Common myeloid progenitor, CD34-positive (primary cell): ENCODE measurements around the gene FGFR1OP2. TPM values are rescaled to one million over a fixed set of nuclear protein-coding genes. Genes with fewer than 3 reads are reported as not detected.
A peak's percentile ranks its signal among the peaks of the same experiment; 100 is the strongest.
"Not testable (repeated sequence)": the region's sequence is repeated elsewhere in the genome, so short reads cannot be mapped to it uniquely, and the experiment has no call there.

Experiments used
- CTCF ChIA-PET: fragments of 350-600 bp; sonication (Branson Sonifier 250); formaldehyde crosslinking; loops from one replicate; lab custom pipeline; 2021; ENCODE audit warnings: antibody characterized with exemption; lab: Charles Lee
- POLR2A ChIA-PET: fragments of 350-600 bp; sonication (Branson Sonifier 250); formaldehyde crosslinking; loops from one replicate; lab custom pipeline; 2021; ENCODE audit warnings: antibody characterized with exemption; lab: Charles Lee
- DNase-seq, 3 donors: peaks; one replicate each; pipeline versions ENCODE4 v3.0.0 to v3.0.0-alpha.2; 2013
- H3K27ac ChIP-seq, 2 experiments: 1 replicate in 1 of 2; 2 replicates in 1 of 2; pipeline ENCODE4 v1.7.0; 2013; ENCODE audit warnings: inconsistent platforms in 2 of 2, low read length in 2 of 2, mild to moderate bottlenecking in 2 of 2, low read depth in 1 of 2, moderate library complexity in 1 of 2; ENCODE audit not compliant: severe bottlenecking in 2 of 2, insufficient read depth in 1 of 2, poor library complexity in 1 of 2
- H3K27me3 ChIP-seq, 5 experiments: replicated peaks in 2 of 5; 1 replicate in 3 of 5; 2 replicates in 2 of 5; pipeline versions ENCODE4 v1.6.1 to v1.7.0; 2013; ENCODE audit warnings: low read length in 4 of 5, mild to moderate bottlenecking in 2 of 5, moderate library complexity in 2 of 5, inconsistent platforms in 1 of 5; ENCODE audit not compliant: insufficient read depth in 5 of 5, control insufficient read depth in 4 of 5
- H3K36me3 ChIP-seq, 4 experiments: 1 replicate in 2 of 4; 2 replicates in 2 of 4; pipeline versions ENCODE4 v1.6.1 to v1.7.0; 2013; ENCODE audit warnings: low read length in 3 of 4, control low read depth in 1 of 4, mild to moderate bottlenecking in 1 of 4; ENCODE audit not compliant: control insufficient read depth in 4 of 4, insufficient read depth in 4 of 4
- H3K4me1 ChIP-seq, 4 experiments: 1 replicate in 3 of 4; 2 replicates in 1 of 4; pipeline versions ENCODE4 v1.6.1 to v1.7.1; 2013; ENCODE audit warnings: low read length in 3 of 4, mild to moderate bottlenecking in 3 of 4, control low read depth in 1 of 4, inconsistent platforms in 1 of 4, moderate library complexity in 1 of 4; ENCODE audit not compliant: control insufficient read depth in 4 of 4, insufficient read depth in 4 of 4; ENCODE audit errors: control extremely low read depth in 1 of 4
- H3K4me3 ChIP-seq, 7 experiments: 1 replicate in 4 of 7; 2 replicates in 3 of 7; pipeline versions ENCODE4 v1.5.1 to v1.7.0; 2013; ENCODE audit warnings: mild to moderate bottlenecking in 7 of 7, low read length in 6 of 7, moderate library complexity in 6 of 7, inconsistent platforms in 2 of 7, low read depth in 2 of 7, control low read depth in 1 of 7; ENCODE audit not compliant: insufficient read depth in 4 of 7, control insufficient read depth in 1 of 7; ENCODE audit errors: extremely low read depth in 1 of 7
- H3K9me3 ChIP-seq, 5 experiments: 1 replicate in 4 of 5; 2 replicates in 1 of 5; pipeline versions ENCODE4 v1.6.1 to v1.7.1; 2013; ENCODE audit warnings: low read length in 4 of 5, mild to moderate bottlenecking in 2 of 5, inconsistent platforms in 1 of 5, low read depth in 1 of 5, moderate library complexity in 1 of 5; ENCODE audit not compliant: control insufficient read depth in 4 of 5, insufficient read depth in 2 of 5; ENCODE audit errors: control extremely low read depth in 1 of 5
- WGBS: methylation state at CpG from one replicate; pipeline ENCODE4 v1.1.5; 2013; ENCODE audit not compliant: insufficient coverage; 5-methylcytosine and 5-hydroxymethylcytosine counted together
- polyA plus RNA-seq: library from polyadenylated mRNA; unstranded; fragments of 120-200 nt; gene quantifications from one replicate; pipeline ENCODE4 v1.2.1, GENCODE V29; 2013

FGFR1OP2 gene
- 119 TPM for polyA plus RNA-seq

GRCh38 chr12:26937863-26938700, at the start of gene FGFR1OP2, which contains the start of gene INTS13:
FGFR1OP2 (plus strand) TSS chr12:26938470; CDS start chr12:26954159, 15,689 bp downstream.
INTS13 (minus strand) TSS chr12:26937981; CDS start chr12:26936803, 1,178 bp downstream.
- POLR2A ChIA-PET, result interaction anchor here (1.5 kb wide), 1 partner anchor 18 kb away, joined by 3 read pairs; no protein-coding TSS in a partner anchor
- CTCF ChIA-PET, result interaction anchor here (1.2 kb wide), 1 partner anchor 73 kb away, joined by 4 read pairs; no protein-coding TSS in a partner anchor
- Histone ChIP-seq H3K9me3 (no peaks in the 10 kb centered on the region), H3K36me3 (peaks cover 2 to 11% (median 4%) of the 10 kb centered on the region in 4 experiments), H3K4me1 (peaks cover 19 to 65% (median 49%) of the 10 kb centered on the region in 4 experiments), H3K27ac (peak within 1 kb of the TSS; percentile 96 to 98), H3K4me3 (peak within 1 kb of the TSS; percentile 96 to 99 (median 99)), H3K27me3 (no peaks in the 10 kb centered on the region)
- DNase-seq, result peak; percentile 98 to 99 (median 99)
- WGBS, result 0% methylated on average over 35 of the region's 69 CpGs

- POLR2A ChIA-PET, result interaction anchor here (0.8 kb wide), 1 partner anchor 91 kb away, joined by 3 read pairs; no protein-coding TSS in a partner anchor
- no peaks in the 10 kb centered on the region for H3K9me3 ChIP-seq
- H3K4me1 ChIP-seq, result no peaks in the 10 kb centered on the region
- CTCF ChIA-PET, result interaction anchor here (0.7 to 2.7 kb wide), 10 partner anchors 11 to 143 kb away, joined by 3 to 11 read pairs (median 3); partner anchors contain the start of gene ITPR2
- WGBS, result 100% methylated on average over 5 of the region's 5 CpGs
- no peak for DNase-seq
- H3K27ac ChIP-seq, result no peak overlapping the region
- H3K36me3 ChIP-seq, result peaks cover 0 to 3% (median 1%) of the 10 kb centered on the region in 4 experiments
- no peak overlapping the region for H3K4me3 ChIP-seq
- no peaks in the 10 kb centered on the region for H3K27me3 ChIP-seq
Observed at GRCh38 chr12:26890784-26891183, 47.5 kb upstream of the FGFR1OP2 start.

GRCh38 chr12:26891704-26892103, 46.6 kb upstream of the FGFR1OP2 start:
- Histone ChIP-seq H3K4me3 (no peak overlapping the region), H3K9me3 (no peaks in the 10 kb centered on the region), H3K36me3 (peaks cover 0 to 7% (median 1%) of the 10 kb centered on the region in 4 experiments), H3K27me3 (no peaks in the 10 kb centered on the region), H3K27ac (no peak overlapping the region), H3K4me1 (no peaks in the 10 kb centered on the region)
- no peak for DNase-seq
- 100% methylated on average over 1 of the region's 1 CpG for WGBS
- ChIA-PET CTCF (interaction anchor here (0.7 to 2.7 kb wide), 4 partner anchors 20 to 58 kb away, joined by 3 to 11 read pairs (median 4); partner anchors contain the start of gene ITPR2), POLR2A (no interaction called here)

- peaks cover 3 to 22% (median 14%) of the 10 kb centered on the region in 4 experiments for H3K36me3 ChIP-seq
- peaks cover 0 to 6% (median 2%) of the 10 kb centered on the region in 5 experiments for H3K9me3 ChIP-seq
- POLR2A ChIA-PET, result no interaction called here
- no peaks in the 10 kb centered on the region for H3K27me3 ChIP-seq
- H3K4me1 ChIP-seq, result no peaks in the 10 kb centered on the region
- H3K27ac ChIP-seq, result no peak overlapping the region
- WGBS, result 100% methylated on average over 3 of the region's 4 CpGs
- CTCF ChIA-PET, result interaction anchor here (1.3 to 3.5 kb wide), 2 partner anchors 10 to 24 kb away, joined by 3 to 18 read pairs; no protein-coding TSS in a partner anchor
- no peak for DNase-seq
- no peak overlapping the region for H3K4me3 ChIP-seq
Observed at GRCh38 chr12:26895672-26896071, 42.6 kb upstream of the FGFR1OP2 start.

- DNase-seq, result no peak
- peaks cover 3 to 26% (median 15%) of the 10 kb centered on the region in 4 experiments for H3K36me3 ChIP-seq
- CTCF ChIA-PET, result interaction anchor here (1.0 to 3.5 kb wide), 6 partner anchors 11 to 118 kb away, joined by 3 to 18 read pairs (median 4); partner anchors contain the start of gene ITPR2
- no peaks in the 10 kb centered on the region for H3K27me3 ChIP-seq
- no peak overlapping the region for H3K4me3 ChIP-seq
- POLR2A ChIA-PET, result no interaction called here
- no CpG with 5 or more reads among the region's 2 CpGs for WGBS
- no peak overlapping the region for H3K27ac ChIP-seq
- peaks cover 0 to 6% (median 2%) of the 10 kb centered on the region in 5 experiments for H3K9me3 ChIP-seq
- H3K4me1 ChIP-seq, result no peaks in the 10 kb centered on the region
Observed at GRCh38 chr12:26896913-26897312, 41.4 kb upstream of the FGFR1OP2 start.

- H3K4me3 ChIP-seq, H3K9me3 ChIP-seq, H3K27ac ChIP-seq, H3K27me3 ChIP-seq, DNase-seq: not testable (repeated sequence)
- ChIA-PET POLR2A (interaction anchor here (0.7 kb wide), 1 partner anchor 106 kb away, joined by 3 read pairs; no protein-coding TSS in a partner anchor), CTCF (interaction anchor here (1.0 to 1.2 kb wide), 3 partner anchors 17 to 32 kb away, joined by 3 read pairs; no protein-coding TSS in a partner anchor)
- Histone ChIP-seq H3K4me1 (peaks cover 9 to 24% (median 14%) of the 10 kb centered on the region in 4 experiments), H3K36me3 (peaks cover 4 to 43% (median 22%) of the 10 kb centered on the region in 4 experiments)
- no CpG with 5 or more reads among the region's 3 CpGs for WGBS
Observed at GRCh38 chr12:26903396-26903795, 34.9 kb upstream of the FGFR1OP2 start.
